GM19372 (cell line): ENCODE results near the gene PLCL2.

Source experiments
- ATAC-seq: cut with Tn5 transposase; IDR thresholded peaks from one replicate; pipeline ENCODE4 v1.9.1; 2021; ENCODE audit warnings: mild to moderate bottlenecking, low read depth, moderate library complexity; ENCODE audit not compliant: unreplicated experiment

Gene PLCL2

DNA sequence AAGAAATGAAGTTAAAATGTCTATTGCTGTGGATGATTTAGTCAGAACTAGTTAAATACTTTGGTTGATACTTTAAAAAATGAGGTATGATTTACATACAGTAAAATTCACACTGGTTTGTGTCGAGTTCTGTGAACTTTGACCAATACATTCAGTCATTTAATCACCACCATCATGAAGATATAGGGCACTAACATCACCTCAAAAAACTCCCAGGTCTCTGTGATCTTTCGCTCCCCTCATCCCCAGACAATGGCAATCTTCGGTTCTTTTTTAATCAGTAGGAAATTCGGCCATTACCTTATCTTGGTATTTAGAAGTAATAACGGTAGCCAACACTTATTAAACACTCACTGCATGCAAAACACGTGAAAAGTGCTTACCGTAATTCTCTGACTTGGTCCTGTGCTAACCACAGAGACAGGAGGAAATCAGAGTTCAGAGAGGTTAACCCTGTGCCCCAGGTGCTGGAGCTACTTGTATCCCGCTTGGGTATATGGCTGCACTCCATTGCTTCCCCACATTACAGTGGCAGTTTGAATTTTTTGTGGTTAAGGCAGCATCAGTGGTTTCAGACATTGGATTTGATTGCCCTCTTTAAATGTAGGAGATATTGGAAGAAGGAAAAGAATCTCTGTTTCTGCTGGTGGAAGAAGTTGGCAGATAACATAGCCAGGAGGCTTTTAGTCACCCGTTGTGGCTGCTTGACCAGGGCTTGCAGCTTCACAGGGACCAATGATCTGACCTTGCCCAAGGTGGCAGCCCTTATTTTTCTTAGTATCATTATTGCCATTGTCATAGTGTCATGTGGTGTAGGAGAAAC is 4.2 kb downstream of the PLCL2 start:
- ATAC-seq, result peak; percentile 28

- ATAC-seq, result no peak
Measured at GRCh38 chr3:16890597-16891333, 6.0 kb downstream of the PLCL2 start.

DNA sequence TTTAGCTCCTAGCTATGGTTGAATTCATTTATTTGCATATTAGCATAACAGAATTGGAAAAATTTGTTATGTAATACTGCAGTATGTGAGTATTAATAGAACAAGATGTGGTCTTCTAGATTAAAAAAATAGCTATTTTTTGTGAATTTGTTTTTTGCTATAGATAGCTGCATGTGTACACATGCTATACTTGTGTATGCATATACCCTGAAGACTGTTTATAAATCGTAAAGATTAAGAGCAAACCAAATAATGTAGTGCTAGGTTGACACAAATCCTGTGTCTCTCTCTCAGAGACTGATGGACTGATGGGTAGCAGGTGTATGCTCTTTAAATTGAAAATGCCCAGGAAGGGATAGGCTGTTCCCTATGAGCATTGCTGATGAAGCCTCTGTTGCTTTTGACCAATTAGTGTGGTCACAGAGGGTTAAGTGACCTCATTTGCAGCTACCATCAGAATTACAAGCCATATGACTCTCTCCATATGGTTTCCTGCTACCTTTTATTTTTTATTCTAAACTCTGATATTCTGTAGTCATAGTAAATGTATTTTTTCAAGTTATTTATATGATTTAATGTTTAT is 9.0 kb downstream of the PLCL2 start:
- ATAC-seq, result no peak

GRCh38 chr3:16896094-16896627 is 11.4 kb downstream of the PLCL2 start:
- no peak for ATAC-seq

GRCh38 chr3:16896820-16897219 is 12.1 kb downstream of the PLCL2 start:
- no peak for ATAC-seq

- ATAC-seq, result no peak
Measured at GRCh38 chr3:16897254-16897926, 12.6 kb downstream of the PLCL2 start.

- ATAC-seq, result no peak
Measured at GRCh38 chr3:16898595-16899395, 14.0 kb downstream of the PLCL2 start.

- no peak for ATAC-seq
Measured at GRCh38 chr3:16899919-16900318, 15.2 kb downstream of the PLCL2 start.

- no peak for ATAC-seq
Measured at GRCh38 chr3:16900779-16901440, 16.2 kb downstream of the PLCL2 start.

DNA sequence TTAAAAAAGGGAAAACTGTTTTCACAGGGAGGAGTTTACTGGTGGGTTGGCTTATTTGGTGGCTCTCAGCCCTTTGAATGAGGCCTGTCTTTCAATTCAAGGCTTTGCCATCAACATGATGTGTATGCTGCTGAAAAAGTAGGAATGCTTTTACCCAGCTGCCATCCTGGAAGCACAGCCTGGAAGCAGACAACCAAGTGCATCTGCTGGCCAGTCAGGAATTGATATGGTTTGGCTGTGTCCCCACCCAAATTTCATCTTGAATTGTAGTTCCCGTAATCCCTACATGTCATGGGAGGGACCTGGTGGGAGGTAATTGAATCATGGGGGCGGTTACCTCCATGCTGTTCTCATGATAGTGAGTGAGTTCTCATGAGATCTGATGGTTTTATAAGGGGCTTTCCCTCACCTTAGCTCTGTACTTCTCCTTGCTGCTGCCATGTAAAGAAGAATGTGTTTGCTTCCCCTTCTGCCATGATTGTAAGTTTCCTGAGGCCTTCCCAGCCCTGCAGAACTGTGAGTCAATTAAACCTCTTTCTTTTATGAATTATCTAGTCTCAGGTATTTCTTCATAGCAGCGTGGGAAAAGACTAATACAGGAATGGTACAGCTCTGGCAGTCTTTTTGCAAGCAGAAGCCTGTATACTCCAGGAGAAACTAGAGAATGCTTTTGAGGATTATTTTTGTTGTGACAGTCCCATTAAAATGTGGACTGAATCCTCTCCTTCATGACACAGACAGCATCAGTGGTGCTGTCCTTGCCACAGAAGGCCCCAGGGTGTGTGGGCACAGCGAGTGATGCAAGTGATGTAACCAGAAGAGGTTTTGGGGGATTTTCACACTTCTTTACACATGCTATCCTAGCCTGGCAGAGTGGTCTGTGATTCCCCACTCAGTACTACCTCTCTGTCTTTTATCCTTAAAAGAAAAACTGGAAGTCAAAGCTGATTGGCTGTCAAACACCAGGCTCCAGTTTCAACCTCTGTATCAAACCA is 20.0 kb downstream of the PLCL2 start:
- ATAC-seq, result no peak

- no peak for ATAC-seq
Measured at GRCh38 chr3:16905704-16906103, 20.9 kb downstream of the PLCL2 start.

DNA sequence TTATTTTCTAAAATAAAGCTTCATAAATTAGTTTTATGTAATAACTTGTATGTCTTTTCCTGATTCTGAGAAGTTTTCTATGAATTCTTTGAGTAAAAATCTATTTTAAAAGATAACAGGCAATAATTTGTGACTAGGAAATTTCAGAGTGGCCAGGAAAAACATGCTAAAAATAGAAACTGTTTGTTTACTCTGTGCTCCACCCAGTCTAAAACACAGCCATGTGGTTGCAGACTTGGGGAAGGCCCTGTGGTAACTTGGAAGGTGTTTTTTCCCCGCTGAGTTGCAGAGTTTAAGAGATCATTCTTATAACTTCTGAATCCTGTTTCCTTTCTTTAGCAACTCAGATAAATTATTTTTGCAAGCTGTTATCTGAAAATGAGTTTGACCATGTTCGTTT is 21.9 kb downstream of the PLCL2 start:
- no peak for ATAC-seq

DNA sequence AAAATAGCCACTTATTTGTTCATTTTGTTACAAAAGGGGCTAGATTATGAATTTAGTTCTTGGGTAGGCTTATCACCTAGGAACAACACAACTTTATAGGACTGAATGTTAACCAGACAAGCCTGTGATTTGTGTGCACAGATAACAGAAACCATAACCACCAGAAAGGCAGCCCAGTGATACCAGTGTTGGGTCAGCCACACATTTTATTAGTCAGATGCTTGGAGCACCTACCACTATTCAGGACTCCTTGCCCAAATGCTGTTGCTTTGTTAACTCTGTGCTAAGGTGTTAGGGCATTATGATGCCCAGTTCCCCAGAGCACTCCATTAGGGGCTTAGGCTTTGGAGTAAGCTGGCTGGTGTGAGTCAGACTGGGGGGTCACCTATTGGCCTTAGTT is 22.5 kb downstream of the PLCL2 start:
- ATAC-seq, result peak; percentile 55

GRCh38 chr3:16908016-16908807 is 23.5 kb downstream of the PLCL2 start:
- ATAC-seq, result no peak

- ATAC-seq, result no peak
Measured at GRCh38 chr3:16908896-16909295, 24.1 kb downstream of the PLCL2 start.

DNA sequence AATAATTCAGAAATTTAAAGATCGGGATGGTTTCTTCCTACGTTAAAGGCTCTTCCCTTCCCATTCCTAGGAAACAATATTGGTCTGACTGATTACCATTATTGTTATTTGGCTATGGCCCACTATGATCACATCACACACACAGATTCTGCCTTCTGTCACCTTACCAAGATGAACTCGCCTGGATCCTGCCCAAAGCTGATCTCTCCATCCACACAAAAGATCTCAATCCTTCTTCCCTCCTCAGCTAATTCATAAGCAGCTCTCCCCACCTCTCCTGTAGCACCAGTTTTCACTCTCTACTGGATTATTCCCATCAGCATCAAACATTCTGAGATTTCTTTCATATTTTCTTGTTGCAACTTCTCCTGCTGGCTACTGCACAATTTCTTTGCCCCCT is 25.0 kb downstream of the PLCL2 start:
- ATAC-seq, result no peak

- ATAC-seq, result no peak
Measured at GRCh38 chr3:16910207-16910606, 25.5 kb downstream of the PLCL2 start.
